Parathyroid adenoma (tissue), 2 donors: ENCODE data around the gene PRSS21.

Experiments
- H2AFZ ChIP-seq: fragments of 300-600 bp; sonication (generic); one replicate; pipeline ENCODE4 v1.7.0; 2017; ENCODE audit warnings: antibody characterized with exemption, mild to moderate bottlenecking
- H3K27ac ChIP-seq: fragments of 300-600 bp; sonication (generic); one replicate; pipeline ENCODE4 v1.7.0; 2017
- H3K27me3 ChIP-seq: fragments of 300-600 bp; sonication (generic); one replicate; pipeline ENCODE4 v1.7.0; 2017; ENCODE audit warnings: low read length; ENCODE audit not compliant: control insufficient read depth, insufficient read depth
- H3K36me3 ChIP-seq: fragments of 300-600 bp; sonication (generic); one replicate; pipeline ENCODE4 v1.7.0; 2017; ENCODE audit warnings: low read length; ENCODE audit not compliant: control insufficient read depth, insufficient read depth
- H3K4me1 ChIP-seq: fragments of 300-600 bp; sonication (generic); one replicate; pipeline ENCODE4 v1.7.0; 2017; ENCODE audit warnings: control low read depth
- H3K4me2 ChIP-seq: fragments of 300-600 bp; sonication (generic); one replicate; pipeline ENCODE4 v1.7.0; 2017; ENCODE audit warnings: low read length
- H3K4me3 ChIP-seq: fragments of 300-600 bp; sonication (generic); one replicate; pipeline ENCODE4 v1.7.0; 2017; ENCODE audit warnings: low read depth, low read length
- H3K79me2 ChIP-seq: fragments of 300-600 bp; sonication (generic); one replicate; pipeline ENCODE4 v1.7.0; 2017; ENCODE audit warnings: control low read depth
- H3K9ac ChIP-seq: fragments of 300-600 bp; sonication (generic); one replicate; pipeline ENCODE4 v1.7.0; 2017; ENCODE audit warnings: mild to moderate bottlenecking
- H3K9me3 ChIP-seq: fragments of 300-600 bp; sonication (generic); one replicate; pipeline ENCODE4 v1.7.0; 2017; ENCODE audit warnings: low read length; ENCODE audit not compliant: control insufficient read depth
- TF ChIP-seq, protein P1 (sequence below): fragments of 300-600 bp; sonication (generic); IDR thresholded peaks from one replicate; pipeline ENCODE4 v1.7.0; 2017; ENCODE audit warnings: antibody characterized with exemption, mild to moderate bottlenecking
- donor health status: primary hyperparathyroidism.

The PRSS21 gene

DNA sequence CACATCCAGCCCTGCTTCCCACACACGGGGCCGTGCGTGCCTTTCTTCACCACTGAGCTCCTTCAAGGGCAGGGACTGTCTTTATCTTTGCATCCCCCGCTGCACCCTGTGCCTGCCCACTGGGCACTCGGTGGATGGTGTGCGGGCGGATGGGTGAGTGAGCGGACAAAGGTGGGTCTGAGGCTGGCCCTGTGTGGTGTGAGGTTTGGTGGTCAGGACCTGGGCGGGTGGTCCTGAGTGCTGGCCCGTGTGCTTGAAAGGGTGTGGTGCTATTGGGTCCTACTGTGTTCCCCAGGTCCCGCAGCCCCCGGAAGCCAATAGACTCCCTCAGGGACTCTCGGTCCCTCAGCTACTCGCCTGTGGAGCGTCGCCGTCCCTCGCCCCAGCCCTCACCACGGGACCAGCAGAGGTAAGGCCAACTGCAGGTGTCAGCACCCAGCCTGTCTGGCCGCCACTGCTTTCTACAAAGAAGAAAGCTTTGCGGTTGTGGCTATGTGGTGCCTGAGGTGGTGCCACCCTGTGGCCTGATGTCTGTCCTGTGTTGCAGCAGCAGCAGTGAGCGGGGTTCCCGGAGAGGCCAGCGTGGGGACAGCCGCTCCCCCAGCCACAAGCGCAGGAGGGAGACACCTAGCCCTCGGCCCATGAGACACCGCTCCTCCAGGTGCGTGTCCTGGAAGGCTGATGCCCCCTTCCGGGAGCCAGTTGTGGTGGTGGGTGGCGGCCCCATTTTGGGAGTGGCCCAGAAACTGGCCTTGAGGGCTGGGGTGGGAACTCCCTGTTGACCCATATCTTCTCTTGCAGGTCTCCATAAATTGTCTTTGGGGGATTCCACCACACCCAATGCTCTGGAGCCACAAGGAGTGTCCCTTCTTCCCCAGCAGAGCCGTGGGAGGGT is 46.7 kb upstream of the PRSS21 start:
- no peaks in the 10 kb centered on the region for H3K27me3 ChIP-seq
- peaks cover 32% of the 10 kb centered on the region for H3K79me2 ChIP-seq
- no peaks in the 10 kb centered on the region for H3K9me3 ChIP-seq
- no peak overlapping the region for H2AFZ ChIP-seq
- H3K27ac ChIP-seq, result no peak overlapping the region
- no peak overlapping the region for H3K4me3 ChIP-seq
- no peaks in the 10 kb centered on the region for H3K4me1 ChIP-seq
- TF ChIP-seq, protein P1, sequence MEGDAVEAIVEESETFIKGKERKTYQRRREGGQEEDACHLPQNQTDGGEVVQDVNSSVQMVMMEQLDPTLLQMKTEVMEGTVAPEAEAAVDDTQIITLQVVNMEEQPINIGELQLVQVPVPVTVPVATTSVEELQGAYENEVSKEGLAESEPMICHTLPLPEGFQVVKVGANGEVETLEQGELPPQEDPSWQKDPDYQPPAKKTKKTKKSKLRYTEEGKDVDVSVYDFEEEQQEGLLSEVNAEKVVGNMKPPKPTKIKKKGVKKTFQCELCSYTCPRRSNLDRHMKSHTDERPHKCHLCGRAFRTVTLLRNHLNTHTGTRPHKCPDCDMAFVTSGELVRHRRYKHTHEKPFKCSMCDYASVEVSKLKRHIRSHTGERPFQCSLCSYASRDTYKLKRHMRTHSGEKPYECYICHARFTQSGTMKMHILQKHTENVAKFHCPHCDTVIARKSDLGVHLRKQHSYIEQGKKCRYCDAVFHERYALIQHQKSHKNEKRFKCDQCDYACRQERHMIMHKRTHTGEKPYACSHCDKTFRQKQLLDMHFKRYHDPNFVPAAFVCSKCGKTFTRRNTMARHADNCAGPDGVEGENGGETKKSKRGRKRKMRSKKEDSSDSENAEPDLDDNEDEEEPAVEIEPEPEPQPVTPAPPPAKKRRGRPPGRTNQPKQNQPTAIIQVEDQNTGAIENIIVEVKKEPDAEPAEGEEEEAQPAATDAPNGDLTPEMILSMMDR, result no peak
- no peak overlapping the region for H3K9ac ChIP-seq
- no peak overlapping the region for H3K4me2 ChIP-seq
- H3K36me3 ChIP-seq, result no peaks in the 10 kb centered on the region

DNA sequence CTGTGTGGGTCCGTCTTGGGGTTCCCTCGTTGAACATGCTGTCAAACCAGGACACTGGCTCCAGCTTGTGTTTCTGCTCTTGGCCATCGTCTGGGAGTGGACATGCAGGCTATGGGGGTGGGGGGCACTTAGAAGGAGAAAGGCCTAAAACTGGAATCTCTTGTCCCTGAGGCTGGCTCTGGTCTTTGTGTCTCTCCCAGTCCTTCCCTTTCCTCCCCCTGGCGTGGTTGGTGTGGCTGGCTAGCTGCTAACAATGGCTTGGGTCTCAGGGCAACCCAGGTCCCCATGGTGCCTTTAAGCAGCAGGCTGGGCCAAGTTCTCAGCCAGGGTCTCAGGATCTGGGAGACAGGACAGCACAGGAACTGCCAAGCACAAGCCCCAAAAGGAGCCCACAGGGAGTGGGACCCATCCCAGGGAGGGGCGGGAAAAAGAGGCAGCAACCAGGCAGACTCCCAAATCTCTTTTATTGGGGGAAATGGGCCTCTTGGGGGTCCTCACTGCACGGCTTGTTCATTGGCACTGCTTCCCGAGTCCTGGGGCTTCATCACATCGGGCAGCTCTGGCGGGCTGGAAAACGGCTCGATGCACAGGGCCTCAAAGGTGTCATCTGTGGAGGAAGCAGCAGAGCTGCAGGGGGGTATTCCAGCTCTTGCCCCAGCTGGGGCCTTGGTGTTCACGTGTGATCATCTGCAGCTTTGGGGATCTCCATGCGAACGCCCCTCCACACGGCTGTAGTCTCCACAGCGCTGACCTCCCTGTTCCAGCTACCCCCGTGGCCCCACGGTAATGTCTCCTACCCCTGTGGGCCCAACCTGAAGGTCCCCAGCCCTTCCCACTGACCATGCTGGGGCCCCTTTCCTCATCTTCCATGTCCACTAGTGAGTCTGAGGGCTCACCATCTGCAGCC is 45.3 kb upstream of the PRSS21 start:
- Histone ChIP-seq H3K27me3 (no peaks in the 10 kb centered on the region), H3K4me3 (no peak overlapping the region), H3K36me3 (no peaks in the 10 kb centered on the region), H3K27ac (no peak overlapping the region), H3K4me2 (no peak overlapping the region), H3K79me2 (peaks cover 28% of the 10 kb centered on the region), H3K9ac (no peak overlapping the region), H3K9me3 (no peaks in the 10 kb centered on the region), H2AFZ (no peak overlapping the region), H3K4me1 (no peaks in the 10 kb centered on the region)
- TF ChIP-seq, protein P1, result no peak

GRCh38 chr16:2773188-2773968 is 43.7 kb upstream of the PRSS21 start:
- Histone ChIP-seq H2AFZ (no peak overlapping the region), H3K27ac (no peak overlapping the region), H3K9ac (no peak overlapping the region), H3K4me2 (no peak overlapping the region), H3K9me3 (no peaks in the 10 kb centered on the region), H3K27me3 (no peaks in the 10 kb centered on the region), H3K4me1 (peaks cover 3% of the 10 kb centered on the region), H3K36me3 (no peaks in the 10 kb centered on the region), H3K79me2 (peaks cover 16% of the 10 kb centered on the region), H3K4me3 (no peak overlapping the region)
- TF ChIP-seq, protein P1, result no peak

GRCh38 chr16:2774161-2774891 is 42.7 kb upstream of the PRSS21 start:
- Histone ChIP-seq H3K36me3 (no peaks in the 10 kb centered on the region), H3K4me2 (no peak overlapping the region), H2AFZ (no peak overlapping the region), H3K4me3 (no peak overlapping the region), H3K9me3 (no peaks in the 10 kb centered on the region), H3K27ac (no peak overlapping the region), H3K79me2 (peaks cover 20% of the 10 kb centered on the region), H3K9ac (no peak overlapping the region), H3K27me3 (no peaks in the 10 kb centered on the region), H3K4me1 (peaks cover 11% of the 10 kb centered on the region)
- TF ChIP-seq, protein P1, result no peak
